GM19467 (cell line): ENCODE results near the gene ARHGEF7.
A peak's percentile ranks its signal among the peaks of the same experiment; 100 is the strongest.

Experiments
- ATAC-seq: cut with Tn5 transposase; IDR thresholded peaks from one replicate; pipeline ENCODE4 v1.9.1; 2021; ENCODE audit warnings: mild to moderate bottlenecking, moderate library complexity; ENCODE audit not compliant: unreplicated experiment

ARHGEF7 gene

GRCh38 chr13:111110054-111110453 lies 5.1 kb upstream of the ARHGEF7 start:
- no peak for ATAC-seq

GRCh38 chr13:111111376-111111937 lies 3.7 kb upstream of the ARHGEF7 start:
- ATAC-seq = no peak

- no peak for ATAC-seq
Measured at GRCh38 chr13:111112196-111112595, 2.9 kb upstream of the ARHGEF7 start.

GRCh38 chr13:111114362-111115060 lies 599 bp upstream of the ARHGEF7 start:
- no peak for ATAC-seq

- no peak for ATAC-seq
Measured at GRCh38 chr13:111115965-111116521, 933 bp downstream of the ARHGEF7 start.

- ATAC-seq = no peak
Measured at GRCh38 chr13:111116856-111117255, 1.7 kb downstream of the ARHGEF7 start.

- no peak for ATAC-seq
Measured at GRCh38 chr13:111117289-111117688, 2.2 kb downstream of the ARHGEF7 start.

- no peak for ATAC-seq
Measured at GRCh38 chr13:111117961-111118360, 2.9 kb downstream of the ARHGEF7 start.

- no peak for ATAC-seq
Measured at GRCh38 chr13:111118898-111119607, 3.9 kb downstream of the ARHGEF7 start.

GRCh38 chr13:111119966-111120365 lies 4.9 kb downstream of the ARHGEF7 start:
- ATAC-seq = no peak

GRCh38 chr13:111120422-111120821 lies 5.3 kb downstream of the ARHGEF7 start:
- no peak for ATAC-seq

GRCh38 chr13:111120913-111121312 lies 5.8 kb downstream of the ARHGEF7 start:
- ATAC-seq = no peak

GRCh38 chr13:111121506-111121905 lies 6.4 kb downstream of the ARHGEF7 start:
- no peak for ATAC-seq

- ATAC-seq = no peak
Measured at GRCh38 chr13:111122056-111122455, 6.9 kb downstream of the ARHGEF7 start.

- ATAC-seq = no peak
Measured at GRCh38 chr13:111122631-111123030, 7.5 kb downstream of the ARHGEF7 start.

- no peak for ATAC-seq
Measured at GRCh38 chr13:111123221-111123620, 8.1 kb downstream of the ARHGEF7 start.

- no peak for ATAC-seq
Measured at GRCh38 chr13:111123649-111124048, 8.5 kb downstream of the ARHGEF7 start.

- ATAC-seq = no peak
Measured at GRCh38 chr13:111126509-111126908, 11.4 kb downstream of the ARHGEF7 start.

GRCh38 chr13:111129465-111130115 lies 14.5 kb downstream of the ARHGEF7 start:
- ATAC-seq = peak; percentile 98

GRCh38 chr13:111130116-111130508 lies 15.0 kb downstream of the ARHGEF7 start:
- ATAC-seq = no peak

- ATAC-seq = no peak
Measured at GRCh38 chr13:111131048-111131447, 15.9 kb downstream of the ARHGEF7 start.
